Mesenchymal stem cell (in vitro differentiated cells and primary cell): Measurements from ENCODE around the gene CHST4.

Source experiments
- DNase-seq: peaks from one replicate; pipeline ENCODE4 v3.0.0-alpha.2; 2013
- H2AFZ ChIP-seq: one replicate; pipeline ENCODE4 v1.6.1; 2013; ENCODE audit warnings: low read depth, mild to moderate bottlenecking, control low read depth, inconsistent platforms, low read length, moderate library complexity
- H2AK5ac ChIP-seq: 2 replicates; pipeline ENCODE4 v1.6.1; 2013; ENCODE audit warnings: low read length, moderate library complexity, mild to moderate bottlenecking, inconsistent platforms; ENCODE audit not compliant: severe bottlenecking
- H2BK120ac ChIP-seq: one replicate; pipeline ENCODE4 v1.6.1; 2013; ENCODE audit warnings: low read depth, mild to moderate bottlenecking, inconsistent platforms, low read length, moderate library complexity
- H2BK12ac ChIP-seq, 2 experiments: one replicate each; pipeline ENCODE4 v1.6.1; 2013; ENCODE audit warnings: inconsistent platforms in 2 of 2, low read length in 2 of 2, mild to moderate bottlenecking in 2 of 2, moderate library complexity in 2 of 2, control low read depth in 1 of 2
- H2BK15ac ChIP-seq: one replicate; pipeline ENCODE4 v1.6.1; 2013; ENCODE audit warnings: mild to moderate bottlenecking, low read depth, inconsistent platforms; ENCODE audit not compliant: poor library complexity, severe bottlenecking
- H2BK5ac ChIP-seq: 2 replicates; pipeline ENCODE4 v1.6.1; 2013; ENCODE audit warnings: low read depth, mild to moderate bottlenecking, low read length, control low read depth, inconsistent platforms; ENCODE audit not compliant: poor library complexity, severe bottlenecking
- H3K14ac ChIP-seq, 2 experiments: one replicate each; pipeline ENCODE4 v1.6.1; 2013; ENCODE audit warnings: inconsistent platforms in 2 of 2, low read length in 2 of 2, control low read depth in 1 of 2, mild to moderate bottlenecking in 1 of 2, moderate library complexity in 1 of 2
- H3K18ac ChIP-seq, 2 experiments: one replicate each; pipeline ENCODE4 v1.6.1; 2013; ENCODE audit warnings: inconsistent platforms in 2 of 2, low read length in 2 of 2, control low read depth in 1 of 2, low read depth in 1 of 2, mild to moderate bottlenecking in 1 of 2
- H3K23ac ChIP-seq, 2 experiments: one replicate each; pipeline ENCODE4 v1.6.1; 2013; ENCODE audit warnings: inconsistent platforms in 2 of 2, low read length in 2 of 2, mild to moderate bottlenecking in 2 of 2, moderate library complexity in 2 of 2, control low read depth in 1 of 2
- H3K27ac ChIP-seq: 2 replicates; pipeline ENCODE4 v1.5.1; 2013; ENCODE audit warnings: mild to moderate bottlenecking, moderate library complexity, low read length, control low read depth, inconsistent platforms; ENCODE audit not compliant: poor library complexity, severe bottlenecking
- H3K27me3 ChIP-seq, 2 experiments: 2 replicates each; pipeline versions ENCODE4 v1.6.1 to v1.7.0; 2013; ENCODE audit warnings: low read length in 2 of 2, mild to moderate bottlenecking in 2 of 2, moderate library complexity in 2 of 2, control low read depth in 1 of 2, inconsistent platforms in 1 of 2; ENCODE audit not compliant: control insufficient read depth in 1 of 2, insufficient read depth in 1 of 2
- H3K36me3 ChIP-seq, 2 experiments: 2 replicates each; pipeline versions ENCODE4 v1.6.1 to v1.7.0; 2013; ENCODE audit warnings: low read length in 2 of 2, control low read depth in 1 of 2, inconsistent platforms in 1 of 2, low read depth in 1 of 2, mild to moderate bottlenecking in 1 of 2; ENCODE audit not compliant: insufficient read depth in 2 of 2, control insufficient read depth in 1 of 2
- H3K4ac ChIP-seq, 2 experiments: one replicate each; pipeline ENCODE4 v1.6.1; 2013; ENCODE audit warnings: inconsistent platforms in 2 of 2, low read length in 2 of 2, mild to moderate bottlenecking in 2 of 2, moderate library complexity in 2 of 2, control low read depth in 1 of 2, low read depth in 1 of 2
- H3K4me1 ChIP-seq: 2 replicates; pipeline ENCODE4 v1.6.1; 2013; ENCODE audit warnings: low read depth, low read length, control low read depth; ENCODE audit not compliant: control insufficient read depth, insufficient read depth
- H3K4me2 ChIP-seq: 2 replicates; pipeline ENCODE4 v1.6.1; 2013; ENCODE audit warnings: low read length, mild to moderate bottlenecking, inconsistent platforms; ENCODE audit not compliant: poor library complexity, severe bottlenecking
- H3K4me3 ChIP-seq, 2 experiments: 2 replicates each; pipeline versions ENCODE4 v1.5.1 to v1.7.0; 2013; ENCODE audit warnings: low read length in 2 of 2, mild to moderate bottlenecking in 2 of 2, control low read depth in 1 of 2, low read depth in 1 of 2; ENCODE audit not compliant: insufficient read depth in 1 of 2
- H3K79me1 ChIP-seq: replicated peaks from 2 replicates; pipeline ENCODE4 v1.6.1; 2013; ENCODE audit warnings: mild to moderate bottlenecking, control low read depth, low read length, inconsistent platforms; ENCODE audit not compliant: poor library complexity, severe bottlenecking
- H3K9ac ChIP-seq: 2 replicates; pipeline ENCODE4 v1.7.0; 2013; ENCODE audit warnings: mild to moderate bottlenecking, low read length, moderate library complexity
- H3K9me3 ChIP-seq: 2 replicates; pipeline ENCODE4 v1.7.0; 2013; ENCODE audit warnings: mild to moderate bottlenecking, low read length; ENCODE audit not compliant: control insufficient read depth
- H4K8ac ChIP-seq: one replicate; pipeline ENCODE4 v1.6.1; 2013; ENCODE audit warnings: inconsistent platforms, mild to moderate bottlenecking, low read length, moderate library complexity
- H4K91ac ChIP-seq: one replicate; pipeline ENCODE4 v1.6.1; 2013; ENCODE audit warnings: mild to moderate bottlenecking, low read length, inconsistent platforms
- WGBS: methylation state at CpG from one replicate; pipeline ENCODE4 v1.1.7; 2013; ENCODE audit warnings: mixed read lengths; 5-methylcytosine and 5-hydroxymethylcytosine counted together

CHST4 gene

GRCh38 chr16:71491054-71491453 lies 35.2 kb upstream of the CHST4 start:
- H3K18ac ChIP-seq = no peak overlapping the region
- no peak overlapping the region for H2AK5ac ChIP-seq
- H3K4ac ChIP-seq = no peak overlapping the region
- H2AFZ ChIP-seq = no peak overlapping the region
- no peaks in the 10 kb centered on the region for H3K4me1 ChIP-seq
- H3K27me3 ChIP-seq = peaks cover 0 to 9% of the 10 kb centered on the region in 2 experiments
- H3K4me3 ChIP-seq = no peak overlapping the region
- H4K91ac ChIP-seq = no peak overlapping the region
- no peak for DNase-seq
- H2BK5ac ChIP-seq = no peak overlapping the region
- 27% methylated on average over 2 of the region's 3 CpGs for WGBS
- H3K9me3 ChIP-seq = no peaks in the 10 kb centered on the region
- H3K36me3 ChIP-seq = no peaks in the 10 kb centered on the region
- no peak overlapping the region for H2BK120ac ChIP-seq
- H2BK15ac ChIP-seq = no peak overlapping the region
- H3K79me1 ChIP-seq = no peaks in the 10 kb centered on the region
- no peak overlapping the region for H3K23ac ChIP-seq
- no peak overlapping the region for H4K8ac ChIP-seq
- no peak overlapping the region for H3K4me2 ChIP-seq
- H2BK12ac ChIP-seq = no peak overlapping the region
- no peak overlapping the region for H3K14ac ChIP-seq
- no peak overlapping the region for H3K27ac ChIP-seq
- no peak overlapping the region for H3K9ac ChIP-seq

- Histone ChIP-seq H2AFZ (no peak overlapping the region), H2BK120ac (no peak overlapping the region), H2BK5ac (no peak overlapping the region), H2AK5ac (no peak overlapping the region), H3K4me2 (no peak overlapping the region), H3K27ac (no peak overlapping the region), H3K23ac (no peak overlapping the region), H3K18ac (no peak overlapping the region), H4K91ac (no peak overlapping the region), H3K4me3 (no peak overlapping the region), H4K8ac (no peak overlapping the region), H3K4me1 (no peaks in the 10 kb centered on the region), H2BK15ac (no peak overlapping the region), H3K79me1 (no peaks in the 10 kb centered on the region), H3K4ac (no peak overlapping the region), H3K14ac (no peak overlapping the region), H3K27me3 (peaks cover 0 to 9% of the 10 kb centered on the region in 2 experiments), H2BK12ac (no peak overlapping the region), H3K36me3 (no peaks in the 10 kb centered on the region), H3K9me3 (no peaks in the 10 kb centered on the region), H3K9ac (no peak overlapping the region)
- 79% methylated on average over 1 of the region's 2 CpGs for WGBS
- no peak for DNase-seq
Measured at GRCh38 chr16:71492786-71493185, 33.4 kb upstream of the CHST4 start.

GRCh38 chr16:71493213-71493612 lies 33.0 kb upstream of the CHST4 start:
- Histone ChIP-seq H3K4me1 (no peaks in the 10 kb centered on the region), H2BK15ac (no peak overlapping the region), H3K14ac (no peak overlapping the region), H2AK5ac (no peak overlapping the region), H3K4me3 (no peak overlapping the region), H3K9ac (no peak overlapping the region), H3K27ac (no peak overlapping the region), H4K91ac (no peak overlapping the region), H3K27me3 (peaks cover 0 to 9% of the 10 kb centered on the region in 2 experiments), H3K4ac (no peak overlapping the region), H3K23ac (no peak overlapping the region), H2BK120ac (no peak overlapping the region), H3K18ac (no peak overlapping the region), H3K36me3 (no peaks in the 10 kb centered on the region), H3K79me1 (no peaks in the 10 kb centered on the region), H3K4me2 (no peak overlapping the region), H2BK12ac (no peak overlapping the region), H4K8ac (no peak overlapping the region), H2BK5ac (no peak overlapping the region), H2AFZ (no peak overlapping the region), H3K9me3 (no peaks in the 10 kb centered on the region)
- no peak for DNase-seq
- 60% methylated on average over 3 of the region's 3 CpGs for WGBS

- H3K79me1 ChIP-seq = no peaks in the 10 kb centered on the region
- no peak overlapping the region for H2BK15ac ChIP-seq
- no peak overlapping the region for H2AFZ ChIP-seq
- no peak overlapping the region for H3K27ac ChIP-seq
- H3K4me1 ChIP-seq = no peaks in the 10 kb centered on the region
- 91% methylated on average over 3 of the region's 3 CpGs for WGBS
- H3K9me3 ChIP-seq = no peaks in the 10 kb centered on the region
- no peak overlapping the region for H2BK120ac ChIP-seq
- no peak overlapping the region for H4K8ac ChIP-seq
- H3K36me3 ChIP-seq = no peaks in the 10 kb centered on the region
- DNase-seq = no peak
- H3K14ac ChIP-seq = no peak overlapping the region
- peaks cover 0 to 12% of the 10 kb centered on the region in 2 experiments for H3K27me3 ChIP-seq
- H2BK5ac ChIP-seq = no peak overlapping the region
- H3K9ac ChIP-seq = no peak overlapping the region
- H3K4me2 ChIP-seq = no peak overlapping the region
- H2BK12ac ChIP-seq = no peak overlapping the region
- no peak overlapping the region for H3K23ac ChIP-seq
- H3K4me3 ChIP-seq = no peak overlapping the region
- no peak overlapping the region for H3K18ac ChIP-seq
- no peak overlapping the region for H2AK5ac ChIP-seq
- no peak overlapping the region for H3K4ac ChIP-seq
- H4K91ac ChIP-seq = no peak overlapping the region
Measured at GRCh38 chr16:71498031-71498430, 28.2 kb upstream of the CHST4 start.
